Esophagus squamous epithelium (tissue), 5 donors: ENCODE data around the gene TMPRSS12. TPM values are rescaled to one million over a fixed set of nuclear protein-coding genes. Genes with fewer than 3 reads are reported as not detected.
"Not testable (repeated sequence)": the region's sequence is repeated elsewhere in the genome, so short reads cannot be mapped to it uniquely, and the experiment has no call there.

Source experiments
- DNase-seq: peaks from one replicate; lab custom pipeline; 2025; lab: John Stamatoyannopoulos, UW
- H3K27ac ChIP-seq, 4 donors: fragments of 200-600 bp; sonication (generic); one replicate each; pipeline ENCODE4 v1.5.1; 2016 to 2019; ENCODE audit warnings: mild to moderate bottlenecking in 1 of 4
- H3K27me3 ChIP-seq, 4 donors: fragments of 200-600 bp; sonication (generic); 1 replicate in 3 of 4; 2 replicates in 1 of 4; pipeline versions ENCODE4 v1.5.1 to v1.6.0; 2017 to 2021; ENCODE audit warnings: antibody characterized with exemption in 1 of 4
- H3K36me3 ChIP-seq, 3 donors: fragments of 200-600 bp; sonication (generic); one replicate each; pipeline ENCODE4 v1.5.1; 2016 to 2019
- H3K4me1 ChIP-seq, 3 donors: fragments of 200-600 bp; sonication (generic); one replicate each; pipeline ENCODE4 v1.5.1; 2017 to 2019
- H3K4me3 ChIP-seq, 4 donors: fragments of 200-600 bp; sonication (generic); 1 replicate in 3 of 4; 2 replicates in 1 of 4; pipeline ENCODE4 v1.5.1; 2016 to 2019; ENCODE audit warnings: mild to moderate bottlenecking in 2 of 4, moderate library complexity in 1 of 4
- H3K9me3 ChIP-seq, 3 donors: fragments of 200-600 bp; sonication (generic); one replicate each; pipeline ENCODE4 v1.5.1; 2016 to 2019
- CTCF ChIP-seq, 6 experiments: fragments of 450-650 bp in 4 of 6; fragments of 200-600 bp in 2 of 6; sonication (generic) in 2 of 6; IDR thresholded peaks; one replicate each; pipeline ENCODE4 v1.5.1; 2016 to 2019; ENCODE audit warnings: antibody characterized with exemption in 6 of 6, mild to moderate bottlenecking in 4 of 6, moderate library complexity in 4 of 6
- POLR2A ChIP-seq, 4 donors: fragments of 450-650 bp; IDR thresholded peaks; one replicate each; pipeline ENCODE4 v1.6.1; 2017; ENCODE audit warnings: antibody characterized with exemption in 4 of 4, mild to moderate bottlenecking in 4 of 4, moderate library complexity in 3 of 4
- WGBS, 2 donors: methylation state at CpG; one replicate each; pipeline ENCODE4 v1.1.5; 2018; 5-methylcytosine and 5-hydroxymethylcytosine counted together
- intact Hi-C: fragments of 100-400 bp; cut with DNase I; formaldehyde crosslinking; loops from one replicate; pipeline ENCODE4 v1.15.0; 2022
- total RNA-seq, 4 donors: library from RNA; depleted of rRNA; stranded (reverse); fragments of >200 nt; gene quantifications; one replicate each; pipeline ENCODE4 v1.1.0, GENCODE V29; 2016
- donor health status: DM: yes; HTN: yes; CAD: no.

The TMPRSS12 gene
- total RNA-seq, 4 donors from 2014 or later = not detected

- Histone ChIP-seq H3K4me1 (peaks cover 0 to 31% (median 3%) of the 10 kb centered on the region in 3 donors), H3K4me3 (no peak overlapping the region), H3K36me3 (no peaks in the 10 kb centered on the region), H3K9me3 (peaks cover 0 to 9% (median 0%) of the 10 kb centered on the region in 3 donors), H3K27ac (peak overlapping the region in 2 of 4 donors; percentile 69 to 76), H3K27me3 (peaks cover 0 to 6% (median 0%) of the 10 kb centered on the region in 4 donors)
- intact Hi-C loops = no loop called here
- 66 to 70% methylated on average over 6 of the region's 7 CpGs for WGBS, 2 donors
- no peak for TF ChIP-seq POLR2A (IDR thresholded peaks at IDR 0.05)
- no peak for TF ChIP-seq CTCF (IDR thresholded peaks at IDR 0.05)
- DNase-seq = no peak
Measured at GRCh38 chr12:50841716-50842531, 802 bp upstream of the TMPRSS12 start.

DNA sequence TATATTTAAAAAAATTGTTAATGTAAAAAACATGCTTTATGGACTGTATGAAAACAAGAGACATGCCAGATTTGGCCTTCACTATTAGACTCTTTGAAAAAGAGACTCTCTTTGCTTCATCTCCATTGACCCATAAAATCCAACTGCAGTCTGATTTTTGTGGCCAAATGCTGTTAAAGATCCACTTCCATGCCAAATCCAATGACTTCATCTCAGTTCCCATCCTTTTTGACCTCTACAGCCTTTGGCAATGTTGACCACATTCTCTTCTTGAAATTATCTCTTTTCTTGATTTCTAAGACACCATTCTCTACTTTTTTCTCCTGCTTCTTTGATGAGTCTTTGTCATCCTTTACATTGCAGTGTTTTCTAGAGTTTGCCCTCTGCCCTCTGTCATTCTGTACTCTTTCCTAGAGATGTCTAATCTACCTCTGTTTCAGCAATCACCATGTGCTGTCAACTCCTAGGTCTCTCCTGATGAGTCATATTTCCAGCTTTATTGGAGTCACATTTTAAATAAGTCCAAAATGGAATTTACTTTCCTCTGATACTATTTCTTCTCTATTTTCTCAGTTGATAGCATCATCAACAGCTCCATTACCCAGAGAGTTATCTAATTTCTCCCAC, 2.4 kb downstream of the TMPRSS12 start:
- Histone ChIP-seq H3K4me1 (peaks cover 0 to 18% (median 3%) of the 10 kb centered on the region in 3 donors), H3K27ac (no peak overlapping the region), H3K36me3 (no peaks in the 10 kb centered on the region), H3K9me3 (peaks cover 0 to 9% (median 0%) of the 10 kb centered on the region in 3 donors), H3K4me3 (no peak overlapping the region), H3K27me3 (peaks cover 0 to 6% (median 0%) of the 10 kb centered on the region in 4 donors)
- intact Hi-C loops = no loop called here
- no peak for DNase-seq
- TF ChIP-seq POLR2A (IDR thresholded peaks at IDR 0.05) (no peak), CTCF (IDR thresholded peaks at IDR 0.05) (no peak)

DNA sequence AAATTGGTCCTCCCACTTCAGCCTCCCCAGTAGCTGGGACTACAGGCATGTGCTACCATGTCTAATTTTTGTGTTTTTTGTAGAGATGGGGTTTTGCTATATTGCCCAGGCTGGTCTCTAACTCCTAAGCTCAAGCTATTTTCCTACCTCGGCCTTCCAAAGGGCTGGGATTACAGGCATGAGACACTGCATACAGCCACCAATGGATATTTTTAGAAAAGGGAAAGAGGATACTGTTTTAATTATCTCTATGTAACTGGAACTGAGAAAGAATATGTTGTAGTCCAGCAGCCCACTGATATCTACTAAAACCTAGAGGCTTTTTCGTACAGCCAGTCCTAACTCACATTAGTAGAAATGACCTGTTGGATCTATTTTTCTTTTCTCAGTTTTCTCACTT, 6.2 kb downstream of the TMPRSS12 start:
- Histone ChIP-seq H3K36me3 (no peaks in the 10 kb centered on the region), H3K27ac (no peak overlapping the region), H3K4me1 (no peaks in the 10 kb centered on the region), H3K9me3 (no peaks in the 10 kb centered on the region), H3K4me3 (no peak overlapping the region), H3K27me3 (no peaks in the 10 kb centered on the region)
- intact Hi-C loops = no loop called here
- WGBS, 2 donors = 83 to 85% methylated on average over 2 of the region's 2 CpGs
- DNase-seq = no peak
- TF ChIP-seq POLR2A (IDR thresholded peaks at IDR 0.05) = no peak
- TF ChIP-seq CTCF (IDR thresholded peaks at IDR 0.05) = no peak

DNA sequence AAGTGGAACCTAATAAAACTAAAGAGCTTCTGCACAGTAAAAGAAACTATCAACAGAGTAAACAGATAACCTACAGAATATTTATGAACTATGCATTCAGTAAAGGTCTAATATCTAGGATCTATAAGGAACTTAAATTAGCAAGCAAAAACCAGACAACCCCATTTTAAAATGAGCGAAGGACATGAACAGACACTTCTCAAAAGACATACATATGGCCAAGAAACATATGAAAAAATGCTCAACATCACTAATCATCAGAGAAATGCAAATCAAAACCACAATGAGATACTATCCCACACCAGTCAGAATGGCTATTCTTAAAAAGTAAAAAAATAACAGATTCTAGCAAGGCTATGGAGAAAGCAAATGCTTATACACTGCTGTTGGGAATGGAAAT, 12.5 kb downstream of the TMPRSS12 start:
- intact Hi-C loops, H3K27ac ChIP-seq, H3K36me3 ChIP-seq, H3K9me3 ChIP-seq, H3K4me3 ChIP-seq, H3K27me3 ChIP-seq, DNase-seq, H3K4me1 ChIP-seq: not testable (repeated sequence)
- 87 to 100% methylated on average over 1 of the region's 1 CpG for WGBS, 2 donors

GRCh38 chr12:50855679-50856078, 13.0 kb downstream of the TMPRSS12 start:
- H3K27me3 ChIP-seq, H3K4me3 ChIP-seq, H3K27ac ChIP-seq, H3K36me3 ChIP-seq, intact Hi-C loops, H3K4me1 ChIP-seq, DNase-seq, H3K9me3 ChIP-seq: not testable (repeated sequence)
- 77 to 83% methylated on average over 2 of the region's 2 CpGs for WGBS, 2 donors

DNA sequence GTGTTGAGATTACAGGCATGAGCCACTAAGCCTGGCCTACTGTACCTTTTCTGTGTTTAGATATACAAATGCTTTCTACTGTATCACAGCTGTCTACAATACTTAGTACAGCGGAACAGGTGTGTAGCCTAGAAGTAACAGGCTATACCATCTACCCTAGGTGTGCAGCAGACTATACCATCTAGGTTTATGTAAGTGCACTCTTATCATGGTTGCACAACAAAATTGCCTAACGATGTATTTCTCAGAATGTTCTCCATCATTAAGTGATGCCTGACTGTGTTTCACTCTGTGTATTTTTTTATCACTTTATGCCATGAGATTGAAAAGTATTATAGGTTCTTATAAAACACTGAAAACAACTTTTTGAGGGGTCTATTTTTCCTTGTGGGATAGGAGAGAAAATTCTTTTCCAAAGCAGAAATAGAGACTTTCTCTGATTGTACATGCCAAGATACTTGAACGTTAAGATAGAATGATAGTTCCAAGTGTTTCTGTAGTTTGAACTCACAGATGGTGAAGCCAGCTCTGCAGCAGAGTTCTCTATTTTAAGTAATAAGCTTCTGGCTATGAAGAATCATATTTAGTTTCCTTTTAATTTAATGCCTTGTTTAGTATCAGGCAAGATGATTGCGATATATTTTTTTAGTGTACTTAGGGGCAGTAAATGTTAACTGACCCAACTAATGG, 17.0 kb downstream of the TMPRSS12 start:
- Histone ChIP-seq H3K27me3 (no peaks in the 10 kb centered on the region), H3K4me1 (peaks cover 0 to 10% (median 0%) of the 10 kb centered on the region in 3 donors), H3K9me3 (no peaks in the 10 kb centered on the region), H3K4me3 (no peak overlapping the region), H3K36me3 (no peaks in the 10 kb centered on the region), H3K27ac (no peak overlapping the region)
- WGBS, 2 donors = 71 to 83% methylated on average over 4 of the region's 4 CpGs
- intact Hi-C loops = no loop called here
- TF ChIP-seq POLR2A (IDR thresholded peaks at IDR 0.05) (no peak), CTCF (IDR thresholded peaks at IDR 0.05) (no peak)
- no peak for DNase-seq
